HG03378 (cell line): ENCODE results near the gene ZNRF3.

Source experiments
- ATAC-seq: cut with Tn5 transposase; IDR thresholded peaks from one replicate; pipeline ENCODE4 v1.9.1; 2021; ENCODE audit warnings: mild to moderate bottlenecking, moderate library complexity; ENCODE audit not compliant: unreplicated experiment

The ZNRF3 gene

DNA sequence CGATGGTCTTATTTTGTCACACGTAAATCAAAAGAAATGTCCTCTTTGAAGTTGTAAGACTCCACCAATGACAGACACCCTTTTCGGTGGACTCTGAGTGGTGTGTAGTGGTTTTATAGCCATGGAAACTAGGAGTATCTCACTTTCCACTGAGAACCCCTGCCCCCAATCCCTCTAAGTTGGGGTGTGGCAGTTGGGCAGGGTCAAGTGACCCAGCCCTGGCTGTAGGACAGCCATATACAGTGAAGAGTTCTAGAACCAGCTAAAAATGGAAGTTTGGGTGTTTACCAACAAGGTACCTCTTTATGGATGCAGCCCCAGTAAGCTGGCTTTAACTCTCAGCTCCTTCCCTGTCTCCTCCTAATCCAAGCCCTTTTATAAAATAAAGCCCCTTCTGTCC, 173.1 kb downstream of the ZNRF3 start:
- no peak for ATAC-seq

DNA sequence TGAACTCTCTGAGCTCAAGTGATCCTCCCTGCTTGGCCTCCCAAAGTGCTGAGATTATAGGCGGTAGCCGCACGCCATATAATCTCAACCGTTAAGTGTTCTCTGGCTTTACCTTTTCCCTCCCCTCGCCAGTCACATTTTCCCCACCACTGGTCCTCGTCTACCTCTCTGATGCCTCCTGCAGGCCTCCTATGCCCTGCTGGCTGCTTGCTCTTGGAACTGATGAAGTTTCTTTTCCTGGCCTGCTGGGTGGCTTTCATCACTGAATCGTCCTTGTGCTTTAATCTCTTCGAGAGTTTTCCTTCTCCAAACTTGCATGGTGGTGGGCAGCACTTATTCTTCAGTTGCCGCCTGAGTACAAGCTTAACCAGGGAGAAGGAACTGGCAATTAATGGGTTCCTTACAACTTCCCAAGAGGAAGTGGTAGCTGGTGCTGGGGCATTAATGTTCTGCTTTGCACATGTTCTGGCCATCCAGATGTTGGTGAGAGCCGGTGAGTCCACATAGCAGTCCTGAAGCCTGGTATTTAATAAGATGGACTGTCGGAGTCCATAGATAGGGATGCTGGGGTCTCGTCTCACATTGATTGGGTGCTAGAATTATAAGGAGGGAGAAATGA, 177.0 kb downstream of the ZNRF3 start:
- ATAC-seq = no peak

DNA sequence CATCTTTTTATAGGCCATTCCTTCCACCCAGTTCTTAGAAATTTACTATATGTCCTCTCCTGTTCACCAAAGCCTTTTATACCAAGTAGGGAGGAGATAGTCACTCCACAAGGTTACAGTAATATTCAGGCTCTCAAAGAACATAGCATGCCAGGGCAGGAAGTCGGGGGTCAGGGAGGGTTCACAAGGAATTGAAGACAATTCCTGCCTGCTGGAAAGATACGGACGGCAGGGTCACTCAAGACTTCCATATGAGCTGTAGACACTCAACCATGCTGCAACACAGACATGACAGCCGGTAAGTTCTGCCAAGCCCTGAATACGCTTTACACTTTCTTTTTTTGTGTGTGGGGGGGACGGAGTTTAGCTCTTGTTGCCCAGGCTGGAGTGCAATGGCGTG, 177.6 kb downstream of the ZNRF3 start:
- no peak for ATAC-seq

DNA sequence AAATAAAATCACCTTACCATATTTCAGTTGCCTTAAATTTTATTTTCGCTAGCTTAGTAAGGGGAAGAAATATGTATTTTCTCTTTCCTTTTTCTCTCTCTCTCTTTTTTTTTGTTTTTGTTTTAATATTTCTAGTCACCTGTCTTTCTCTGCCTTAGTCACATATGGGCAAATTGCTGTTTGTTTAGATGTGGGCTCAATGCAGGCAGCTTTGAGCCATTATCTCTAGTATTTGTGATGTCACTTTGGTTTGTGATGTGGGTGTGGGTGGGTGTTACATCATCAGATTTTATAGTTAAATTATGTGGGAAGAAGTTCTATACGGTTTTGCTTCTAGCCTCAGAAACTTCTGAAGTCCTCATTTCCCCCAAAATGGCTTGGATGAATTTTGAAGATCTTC, 178.4 kb downstream of the ZNRF3 start, which contains the start of gene C22orf31:
Gene C22orf31 (minus strand): TSS at position 59 of the 400 bp plus-strand sequence. CDS start 39 bp downstream, at position 20.
- ATAC-seq = no peak

DNA sequence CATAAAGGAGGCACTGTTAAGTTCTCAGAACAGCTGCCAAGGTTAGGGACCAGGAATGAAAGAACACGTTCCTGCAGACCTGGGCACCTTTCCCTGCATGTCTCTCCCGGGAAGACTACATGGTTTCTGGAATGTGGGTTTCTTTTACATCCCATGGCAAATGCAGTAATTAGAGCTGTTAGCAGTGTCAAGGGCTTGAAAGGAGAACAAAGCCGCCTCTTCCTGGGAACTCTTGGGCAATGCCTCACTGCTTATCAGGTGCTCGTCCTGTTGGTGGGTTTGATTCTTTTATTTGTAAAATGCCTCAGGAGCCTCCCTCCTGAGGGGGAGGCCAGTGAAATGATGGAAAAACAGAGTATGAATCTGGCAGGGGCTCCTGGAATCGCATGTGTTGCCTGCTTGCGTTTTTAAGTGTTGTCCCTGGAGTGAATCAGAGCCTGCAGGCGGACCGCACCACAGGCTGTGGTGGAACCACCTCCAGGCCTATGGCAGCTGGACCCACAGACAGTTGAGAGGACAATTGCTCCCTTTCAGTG, 179.0 kb downstream of the ZNRF3 start:
- no peak for ATAC-seq

DNA sequence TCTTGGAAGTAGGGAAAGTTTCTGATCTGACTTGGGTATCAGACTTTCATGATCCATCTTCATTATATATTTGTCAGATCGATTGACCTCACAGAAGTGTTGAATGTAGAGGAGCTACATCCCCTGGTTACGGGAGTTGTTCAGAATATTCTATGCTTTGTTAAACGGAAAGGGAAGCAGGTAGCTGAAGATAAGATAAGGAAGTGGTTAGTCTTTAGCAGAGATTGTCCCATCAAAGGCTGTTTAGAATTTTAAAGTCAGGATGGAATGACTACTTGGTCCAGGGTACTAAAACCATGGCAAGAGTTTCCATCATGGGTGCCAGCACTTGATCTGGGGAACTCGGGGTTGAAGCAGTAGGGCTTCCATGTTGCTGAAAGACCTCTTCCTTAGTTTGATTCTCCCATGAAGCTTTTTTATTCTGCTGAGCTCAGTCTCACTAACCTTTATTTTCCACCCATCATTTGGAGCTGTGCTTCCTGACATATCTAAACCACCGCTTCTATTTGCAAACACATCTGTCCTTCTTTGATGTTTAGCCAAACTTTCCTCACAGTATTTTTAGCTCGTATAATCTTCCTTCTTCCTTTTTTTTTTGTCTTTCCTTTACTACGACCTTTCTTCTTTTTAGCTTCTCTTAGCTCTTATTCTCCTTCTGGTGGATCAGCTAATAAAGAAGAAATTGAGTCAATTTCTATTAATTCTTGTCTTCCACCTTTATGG, 182.3 kb downstream of the ZNRF3 start:
- ATAC-seq = no peak

DNA sequence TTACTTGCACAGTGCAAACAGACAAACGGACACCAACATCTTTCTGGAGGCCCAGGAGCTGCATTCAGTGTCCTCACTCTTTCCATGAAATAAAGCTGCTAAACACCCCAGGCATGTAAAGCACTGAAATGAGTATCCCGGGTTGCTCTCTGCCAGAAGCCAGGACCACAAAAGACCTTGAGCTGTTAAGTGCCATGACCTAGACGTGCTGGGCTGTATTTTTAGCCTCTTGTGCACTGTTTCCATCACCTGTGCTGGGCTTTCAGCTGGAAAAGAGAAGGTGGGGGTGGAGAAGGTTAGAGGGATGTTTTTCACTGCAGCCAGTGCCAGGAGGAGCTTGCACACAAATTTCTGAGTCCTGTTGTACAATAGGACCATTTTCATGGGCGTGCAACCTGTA, 186.1 kb downstream of the ZNRF3 start:
- ATAC-seq = no peak

DNA sequence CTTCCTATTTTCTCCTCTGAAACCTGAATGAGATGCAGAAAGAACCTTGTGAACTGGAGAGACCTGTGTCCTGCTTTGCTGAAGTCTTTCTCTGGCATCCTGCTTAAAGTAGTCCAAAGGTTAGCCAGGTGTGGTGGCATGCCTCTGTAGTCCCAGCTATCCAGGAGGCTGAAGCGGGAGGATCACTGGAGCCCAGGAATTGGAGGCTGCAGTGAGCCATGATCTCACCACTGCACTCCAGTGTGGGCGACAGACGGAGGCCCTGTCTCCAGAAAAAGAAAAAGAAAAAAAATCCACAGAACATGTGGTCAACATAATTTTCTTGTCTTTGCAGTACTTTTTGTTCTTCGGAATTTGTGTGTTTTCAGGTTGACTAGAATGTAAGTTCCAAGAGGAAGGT, 187.1 kb downstream of the ZNRF3 start:
- no peak for ATAC-seq

DNA sequence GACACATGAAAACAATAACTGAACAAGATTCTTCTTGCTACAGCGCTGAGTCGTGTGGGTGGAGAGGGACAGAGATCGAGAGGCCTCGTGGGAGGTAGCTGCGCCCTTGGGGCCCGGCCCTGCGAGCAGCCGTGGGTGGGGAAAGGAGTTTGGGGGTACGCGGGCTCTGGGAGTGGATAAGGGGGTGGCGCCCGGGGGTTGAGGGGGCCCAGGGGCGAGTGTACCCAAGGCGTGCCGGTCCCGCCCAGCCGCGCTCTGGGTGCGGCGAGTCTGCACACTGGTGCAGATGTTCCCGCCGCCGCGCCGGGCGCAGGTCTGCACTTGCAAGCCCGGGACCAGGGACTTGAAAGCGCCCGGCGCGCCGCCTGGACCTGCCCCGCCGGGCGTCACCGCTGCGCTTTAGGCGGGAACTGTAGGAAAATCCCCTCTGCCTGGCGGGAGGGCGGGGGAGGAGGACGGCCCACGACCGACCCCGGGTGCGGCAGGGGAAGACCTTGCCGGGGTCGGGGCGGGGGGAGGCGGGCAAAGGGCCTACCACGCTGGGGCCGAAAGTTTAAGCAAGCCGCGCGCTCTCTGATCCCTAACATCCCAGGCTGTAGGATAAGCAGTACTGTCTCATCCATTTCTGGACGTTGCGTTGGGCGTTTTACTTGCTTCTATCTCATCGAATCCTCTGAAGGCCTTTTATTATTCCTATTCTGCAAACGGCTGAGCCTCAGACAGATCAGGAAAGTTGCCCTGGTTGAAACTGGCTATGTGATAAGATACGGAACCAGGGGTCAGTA, 188.1 kb downstream of the ZNRF3 start:
- ATAC-seq = no peak

DNA sequence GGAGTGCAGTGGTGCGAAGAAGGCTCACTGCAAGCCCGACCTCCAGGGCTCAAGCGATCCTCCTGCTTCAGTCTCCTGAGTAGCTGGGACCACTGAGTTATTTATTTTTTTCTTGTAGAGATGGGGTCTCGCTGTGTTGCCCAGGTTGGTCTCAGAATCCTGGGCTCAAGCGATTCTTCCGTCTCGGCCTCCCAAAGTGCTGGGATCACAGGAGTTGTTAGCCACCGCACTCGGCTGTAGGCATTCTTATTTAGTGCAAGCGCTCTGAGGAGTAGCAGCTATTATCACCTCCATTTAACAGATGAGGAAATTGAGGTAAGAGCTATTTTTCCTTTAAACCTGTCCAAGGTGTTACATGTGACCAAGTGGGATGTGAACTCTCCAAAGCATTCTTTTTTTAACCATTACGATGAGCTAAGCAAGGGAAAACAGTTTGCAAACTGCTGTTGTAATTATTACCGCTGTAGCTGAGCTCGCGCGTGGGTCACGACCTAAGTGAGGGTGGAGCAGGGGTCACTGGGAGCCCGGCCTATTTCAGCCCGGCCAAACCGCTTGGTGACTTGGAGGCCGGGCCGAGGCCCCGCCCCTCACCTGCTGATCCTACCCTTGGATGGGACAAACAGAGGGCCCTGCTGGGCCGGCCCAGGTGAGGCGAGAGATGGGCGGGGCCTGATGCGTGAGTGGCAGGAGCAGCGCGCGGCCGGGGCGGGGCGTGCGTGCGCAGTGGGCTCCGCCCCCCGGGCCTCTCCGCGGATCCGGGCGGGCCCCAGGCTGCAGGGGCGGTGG, 189.0 kb downstream of the ZNRF3 start:
- peak; percentile 44 for ATAC-seq

DNA sequence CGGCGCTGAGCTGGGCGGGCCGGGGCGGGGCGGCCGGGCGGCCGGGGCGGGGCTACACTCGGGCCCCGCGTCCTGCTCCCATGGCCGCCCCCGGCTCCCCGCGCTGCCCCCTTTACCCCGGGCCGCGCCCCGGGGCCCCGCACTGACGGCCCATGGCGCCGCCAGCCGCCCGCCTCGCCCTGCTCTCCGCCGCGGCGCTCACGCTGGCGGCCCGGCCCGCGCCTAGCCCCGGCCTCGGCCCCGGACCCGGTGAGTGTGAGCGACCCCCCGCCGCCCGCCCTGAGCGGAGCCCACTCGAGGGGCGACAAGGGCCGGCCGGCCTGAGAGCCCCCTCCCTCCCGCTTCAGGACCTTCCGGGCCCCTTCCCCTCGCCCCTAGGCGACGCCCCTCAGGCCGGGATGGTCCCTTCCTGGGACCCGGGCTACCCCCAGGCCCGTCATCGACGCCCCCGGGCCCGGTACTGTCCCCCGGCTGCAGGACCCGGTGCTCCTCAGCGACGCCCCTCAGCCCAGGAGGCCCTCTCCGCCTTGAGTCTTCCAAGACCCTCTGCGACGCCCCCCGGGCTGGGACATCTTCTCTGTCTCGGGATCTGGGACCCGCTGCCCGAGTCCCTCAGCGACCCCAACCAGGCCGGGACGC, 189.7 kb downstream of the ZNRF3 start, which contains the start of gene KREMEN1:
Gene KREMEN1 (plus strand): TSS at position 57 of the 639 bp plus-strand sequence. CDS start 96 bp downstream, at position 153.
- ATAC-seq = no peak

DNA sequence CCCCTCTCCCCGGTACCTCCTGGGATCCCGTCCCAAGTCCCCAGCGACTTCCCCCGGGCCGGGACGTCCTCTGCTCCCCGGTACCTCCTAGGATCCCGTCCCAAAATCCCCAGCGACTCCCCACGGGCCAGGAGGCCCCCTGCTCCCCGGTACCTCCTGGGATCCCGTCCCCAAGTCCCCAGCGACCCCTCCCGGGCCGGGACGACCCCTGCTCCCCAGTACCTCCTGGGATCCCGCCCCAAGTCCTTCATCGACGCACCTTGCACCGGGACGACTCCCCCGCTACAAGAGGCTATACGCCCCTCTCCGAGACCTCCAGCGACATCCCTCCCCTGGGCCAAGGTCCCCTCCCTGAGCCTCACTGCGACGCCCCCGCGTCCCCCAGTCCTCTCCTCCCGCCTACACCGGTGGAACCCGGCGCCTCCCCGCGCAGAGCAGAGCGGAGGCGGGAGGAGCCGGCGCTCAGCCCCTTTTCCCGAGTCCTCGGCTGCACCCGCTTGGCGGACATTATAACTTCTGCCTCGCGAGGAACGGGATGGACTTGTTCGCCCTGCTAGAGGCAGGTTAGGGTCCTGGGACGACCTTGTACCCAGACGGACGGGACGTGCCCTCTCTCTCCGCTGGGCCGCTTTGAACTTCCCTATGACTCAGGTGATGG, 190.4 kb downstream of the ZNRF3 start:
- no peak for ATAC-seq

DNA sequence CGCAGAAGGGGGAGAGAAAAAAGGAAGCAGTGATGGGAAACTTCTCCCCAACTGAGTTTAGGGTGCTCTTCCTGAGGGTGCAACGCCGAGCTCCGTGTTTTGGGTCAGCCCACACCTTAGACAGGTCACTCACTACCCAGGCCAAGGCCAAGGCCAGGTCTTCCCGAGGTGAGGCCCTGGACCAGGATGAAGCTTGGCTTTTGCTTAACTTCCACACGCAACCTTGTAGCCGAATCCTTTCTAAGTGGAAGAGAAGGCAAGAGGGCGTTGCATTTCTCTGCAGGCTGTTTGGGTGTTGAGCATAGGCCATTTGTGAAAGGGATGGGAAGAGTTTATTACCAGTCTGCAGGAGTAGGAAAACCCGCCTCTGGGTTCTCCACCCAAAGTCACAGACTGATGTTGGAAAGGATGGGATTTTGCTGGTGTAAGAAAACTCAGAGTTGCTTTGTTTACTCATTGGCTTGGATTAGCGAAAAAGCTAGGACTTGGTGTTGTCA, 191.0 kb downstream of the ZNRF3 start:
- no peak for ATAC-seq

DNA sequence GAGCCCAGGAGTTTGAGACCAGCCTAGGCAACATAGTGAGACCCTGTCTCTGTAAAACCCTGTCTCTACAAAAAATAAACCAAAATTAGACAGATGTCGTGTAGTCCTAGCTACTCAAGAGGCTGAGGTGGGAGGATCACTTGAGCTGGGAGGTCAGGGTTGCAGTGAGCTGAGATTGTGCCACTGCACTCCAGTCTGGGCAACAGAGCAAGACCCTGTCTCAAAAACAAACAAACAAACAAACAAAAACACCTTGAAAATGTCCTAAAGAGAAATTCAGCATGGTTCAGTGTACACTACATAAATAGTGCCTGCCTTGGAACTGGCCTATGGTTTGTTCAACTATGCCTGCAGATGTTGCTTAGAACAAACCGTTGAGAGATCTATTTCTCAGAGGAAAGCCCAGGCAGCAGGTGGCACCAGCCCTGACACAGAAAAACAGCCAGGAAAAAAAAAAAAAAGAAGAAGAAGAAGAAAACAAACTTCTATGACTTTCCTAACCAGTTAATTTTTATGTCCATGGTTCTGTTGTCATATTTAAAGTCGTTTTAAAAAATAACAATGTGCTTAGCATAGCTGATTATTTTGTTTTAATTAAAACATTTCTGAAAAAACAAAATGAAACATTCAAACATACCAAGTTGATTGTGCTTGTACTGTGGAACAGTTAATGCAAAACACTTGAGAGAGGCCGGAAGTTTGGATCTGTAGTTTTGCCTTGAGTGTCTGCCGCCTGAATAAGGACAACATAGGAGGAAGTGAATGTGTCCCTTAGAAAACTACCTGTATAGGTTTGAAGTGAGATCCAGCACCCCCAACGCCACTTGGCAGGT, 194.9 kb downstream of the ZNRF3 start:
- no peak for ATAC-seq

DNA sequence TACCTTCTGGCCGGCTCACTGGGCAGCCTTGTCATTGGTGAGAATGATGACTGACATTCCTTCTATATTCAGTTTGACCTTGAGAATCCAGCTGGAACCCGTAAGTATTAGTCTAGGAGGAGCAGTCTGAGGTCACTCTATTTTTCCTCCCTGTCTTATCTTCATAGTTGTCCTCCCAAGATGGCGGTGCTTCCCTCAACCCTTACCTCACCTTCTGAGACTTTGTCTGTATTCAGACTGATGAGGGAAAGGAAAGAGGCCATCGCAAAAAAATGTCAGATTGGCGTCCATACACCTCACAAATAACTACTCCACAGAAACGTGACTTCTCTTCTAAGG, 195.5 kb downstream of the ZNRF3 start:
- ATAC-seq = no peak

DNA sequence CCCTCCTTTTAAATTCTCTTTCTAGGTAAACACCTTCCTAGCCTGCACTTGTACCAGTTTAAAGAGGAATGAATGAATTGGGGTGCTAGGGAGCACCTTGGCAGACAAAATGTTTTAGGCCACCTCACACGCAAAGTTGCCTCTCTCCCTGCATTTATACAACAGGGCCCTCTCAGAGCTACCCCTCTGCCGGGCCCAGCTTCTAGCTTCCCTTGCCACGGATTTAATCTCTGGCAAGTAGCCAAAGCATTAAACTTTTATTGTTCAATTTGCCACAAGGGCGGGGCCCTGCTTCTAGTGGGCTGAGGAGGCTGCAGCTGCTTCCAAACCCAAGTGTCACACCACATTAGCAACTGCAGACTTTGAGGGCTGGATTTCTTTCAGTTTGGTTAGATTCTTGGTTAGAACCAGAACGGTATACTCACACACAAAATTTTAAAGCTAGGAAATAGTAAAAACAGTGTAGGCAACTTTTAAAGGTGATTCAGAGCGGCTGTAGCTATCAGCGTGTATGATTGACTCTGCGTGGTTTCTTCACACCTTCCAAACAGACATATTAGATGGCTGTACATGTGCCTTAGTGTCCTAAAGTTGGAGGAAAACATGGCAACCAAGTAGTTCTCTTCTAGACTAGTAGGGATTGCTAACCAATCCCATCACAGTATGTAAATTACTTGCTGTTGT, 196.0 kb downstream of the ZNRF3 start:
- no peak for ATAC-seq

DNA sequence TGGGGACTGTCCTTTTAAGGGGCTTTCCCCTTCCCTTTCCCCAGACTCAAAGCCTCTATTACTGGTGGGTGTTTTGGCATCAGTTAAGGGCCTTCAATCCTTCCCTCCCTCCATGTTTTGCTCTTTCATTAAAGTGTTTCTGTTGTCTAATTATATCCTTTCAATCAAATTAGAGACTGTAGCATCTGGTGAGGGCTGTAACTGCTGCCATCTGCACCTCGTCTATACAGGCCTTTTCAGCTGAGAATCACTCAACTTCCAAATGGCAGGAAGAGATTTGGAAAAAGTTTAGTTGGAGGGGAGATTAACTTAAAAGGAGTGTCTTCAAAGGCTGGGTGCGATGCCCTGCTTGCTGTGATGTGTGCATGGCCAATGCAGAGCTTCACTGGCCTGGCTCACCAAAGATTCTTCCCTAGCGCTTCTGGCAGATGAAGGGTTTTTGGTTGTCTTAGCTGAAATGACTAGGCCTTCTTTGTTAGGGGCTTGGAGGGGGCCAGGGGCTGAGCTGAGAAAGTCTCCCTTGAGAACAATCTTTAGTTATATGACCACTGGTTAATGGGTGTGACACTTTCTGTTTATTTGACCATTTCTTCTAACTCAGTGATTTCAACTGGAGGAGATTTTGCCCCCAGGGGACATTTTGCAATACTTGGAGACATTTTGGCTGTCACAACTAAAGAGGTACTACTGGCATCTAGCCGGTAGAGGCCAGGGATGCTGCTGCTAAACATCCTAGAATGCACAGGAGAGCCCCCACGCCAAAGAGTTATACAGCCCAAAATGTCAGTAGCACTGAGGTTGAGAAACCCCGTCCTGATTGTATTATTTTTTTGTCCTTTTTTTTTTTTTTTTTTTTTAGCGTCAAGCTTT, 197.0 kb downstream of the ZNRF3 start:
- no peak for ATAC-seq
